Stimulated activated CD8-positive, alpha-beta memory T cell treated with anti-CD3 and anti-CD28 coated beads, Interleukin-4, amount 100 ng/mL, for 4 hours (primary cell): ENCODE measurements around the gene TMIE.
"Not testable (repeated sequence)": the region's sequence is repeated elsewhere in the genome, so short reads cannot be mapped to it uniquely, and the experiment has no call there.

Experiments
- DNase-seq, 2 donors: peaks; one replicate each; pipeline ENCODE4 v3.0.0-alpha.2; 2020; ENCODE audit warnings: low read depth in 2 of 2, low spot score in 1 of 2

Gene TMIE

DNA sequence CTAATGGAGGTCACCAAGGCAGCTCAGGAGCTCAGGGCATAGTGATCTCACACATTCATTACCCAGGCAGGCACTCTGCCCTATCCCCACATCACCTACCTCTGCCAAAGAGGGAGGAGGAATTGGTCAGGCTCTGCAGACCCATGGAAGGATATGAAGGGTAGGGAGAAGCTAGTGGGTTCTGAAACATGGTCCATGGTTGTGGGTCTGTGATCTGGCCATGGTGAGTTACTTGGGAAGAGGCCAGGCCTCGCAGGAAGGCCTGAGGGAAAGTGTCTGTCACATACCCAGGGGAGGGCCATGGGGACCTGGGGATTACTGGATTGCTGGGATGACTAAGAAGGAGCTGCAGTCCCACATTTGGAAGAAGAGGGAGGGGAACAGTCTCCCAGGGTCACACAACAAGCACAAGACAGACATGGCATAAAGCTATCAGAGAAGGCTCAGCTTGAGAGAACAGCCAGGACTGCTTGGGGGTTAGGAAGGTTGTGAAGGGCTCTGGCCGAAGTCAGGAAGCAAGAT is 17.9 kb downstream of the TMIE start:
- no peak for DNase-seq

DNA sequence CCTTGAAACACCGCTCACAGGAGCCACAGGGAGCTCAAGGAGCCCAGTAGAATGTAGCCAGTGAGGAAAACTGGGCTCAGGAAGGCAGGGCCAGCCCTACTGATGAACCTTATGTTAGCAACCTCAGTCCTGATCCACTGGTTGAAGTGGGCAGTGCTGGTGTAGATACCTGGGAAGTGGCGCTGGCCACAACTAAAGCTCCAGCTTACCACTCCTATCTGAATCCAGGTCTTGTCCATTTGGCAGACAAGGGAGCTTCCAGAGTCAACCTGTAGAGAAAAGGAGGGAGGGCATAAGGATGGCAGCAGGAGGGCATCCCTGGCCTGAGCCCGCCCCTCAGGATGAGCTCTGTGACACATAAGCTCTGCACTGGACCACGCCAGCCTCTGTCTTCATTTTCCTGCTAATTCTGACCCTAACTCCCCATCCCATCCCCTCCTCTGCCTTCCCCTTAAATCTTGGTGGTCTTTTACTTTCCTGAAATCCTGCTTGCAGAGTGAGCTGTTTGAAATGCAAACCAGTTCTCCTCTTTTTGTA is 18.6 kb downstream of the TMIE start:
- DNase-seq = no peak

DNA sequence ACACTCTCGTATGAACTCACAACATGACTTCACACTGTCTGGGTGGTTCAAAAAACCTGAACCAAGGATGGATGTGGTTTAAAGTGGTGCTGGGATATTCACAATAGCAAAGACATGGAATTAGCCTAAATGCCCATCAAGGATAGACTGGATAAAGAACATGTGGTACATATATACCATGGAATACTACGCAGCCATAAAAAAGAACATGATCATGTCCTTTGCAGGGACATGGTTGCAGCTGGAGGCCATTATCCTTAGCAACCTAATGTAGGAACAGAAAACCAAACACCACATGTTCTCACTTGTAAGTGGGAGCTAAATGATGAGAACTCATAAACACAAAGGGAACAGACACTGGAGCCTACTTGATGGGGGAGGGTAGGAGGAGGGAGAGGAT is 19.8 kb downstream of the TMIE start:
- no peak for DNase-seq

DNA sequence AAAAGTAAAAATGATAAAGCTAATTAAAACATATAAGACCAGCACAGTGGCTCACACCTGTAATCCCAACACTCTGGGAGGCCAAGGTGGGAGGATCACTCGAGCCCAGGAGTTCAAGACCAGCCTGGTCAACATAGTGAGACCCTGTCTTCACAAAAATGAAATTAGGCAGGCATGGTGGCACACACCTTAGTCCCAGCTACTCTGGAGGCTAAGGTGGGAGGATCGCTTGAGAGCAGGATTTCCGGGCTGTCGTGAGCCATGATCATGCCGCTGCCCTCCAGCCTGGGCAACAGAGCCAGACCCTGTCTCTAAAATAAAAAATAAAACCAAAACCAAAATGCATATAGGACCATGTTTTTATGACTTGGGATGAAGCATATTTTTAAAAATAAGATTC is 21.3 kb downstream of the TMIE start:
- no peak for DNase-seq

DNA sequence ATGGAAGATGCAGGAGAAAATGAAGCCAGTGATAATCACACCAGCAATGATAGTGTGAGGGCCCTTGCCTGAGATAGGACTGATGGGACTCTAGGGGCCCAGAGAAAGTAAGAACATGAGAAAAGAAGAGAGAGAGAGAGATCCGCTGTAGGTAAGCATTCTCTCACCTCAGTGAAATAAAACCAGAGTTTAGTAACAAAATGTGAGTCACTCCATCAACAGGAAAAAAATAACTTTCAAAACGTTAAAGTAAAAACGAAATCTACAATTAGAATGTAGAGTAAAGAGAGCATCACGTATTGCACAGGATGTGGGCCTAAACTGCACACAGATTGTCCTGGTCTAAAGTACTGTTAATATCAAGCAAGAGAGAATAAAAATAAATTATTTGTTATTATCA is 23.2 kb downstream of the TMIE start:
- DNase-seq = no peak

DNA sequence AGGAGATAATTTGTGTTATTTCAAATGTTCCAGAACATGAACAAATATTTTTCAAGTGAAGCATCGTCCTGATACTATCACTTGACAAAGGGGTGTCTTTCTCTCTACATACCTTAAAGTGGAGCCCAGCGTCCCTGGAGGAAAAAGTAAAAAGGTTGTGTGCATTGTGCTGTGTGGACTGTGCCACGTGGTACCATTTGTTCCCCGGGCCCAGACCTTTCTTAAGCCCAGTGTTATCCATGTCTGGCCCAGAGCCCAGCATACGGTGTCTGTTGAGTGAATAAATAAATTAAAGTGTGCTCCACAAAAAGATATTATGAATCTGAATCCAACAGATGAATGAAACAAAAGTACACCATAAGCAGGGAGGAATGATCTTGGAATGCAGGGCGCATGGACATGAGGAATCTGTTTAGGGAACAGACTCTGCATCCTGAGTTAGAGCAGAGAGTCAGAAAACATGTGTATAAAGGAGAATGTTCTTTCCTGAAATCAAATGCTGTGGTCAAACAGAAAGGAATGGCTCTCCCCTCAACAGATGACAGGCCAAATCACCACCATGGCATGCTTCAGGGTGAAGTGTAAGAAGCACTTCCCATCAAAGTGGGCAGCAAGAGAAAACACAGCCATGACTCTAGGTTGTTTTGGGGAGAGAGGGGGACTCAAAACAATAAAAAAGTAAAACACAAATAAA is 24.6 kb downstream of the TMIE start:
- DNase-seq = no peak

DNA sequence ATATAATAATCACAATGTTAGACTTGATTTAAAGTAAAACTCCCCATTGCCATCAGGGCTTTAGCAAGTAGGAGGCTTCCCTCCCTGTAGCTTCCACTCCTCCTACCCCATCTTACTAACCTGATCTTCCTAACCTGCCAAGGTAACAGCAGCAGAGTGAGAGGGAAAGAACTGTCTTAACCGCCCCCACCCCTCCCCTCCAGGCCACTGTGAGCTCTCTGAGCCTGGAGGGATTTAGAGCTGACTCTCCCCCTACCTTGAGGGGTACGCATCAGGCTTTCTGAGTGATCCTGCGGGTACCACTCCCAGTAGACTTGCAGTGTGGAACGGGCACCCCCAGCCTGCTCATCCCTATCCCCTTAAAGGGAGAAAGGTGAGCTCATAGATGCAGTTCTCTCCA is 27.8 kb downstream of the TMIE start:
- DNase-seq = no peak

DNA sequence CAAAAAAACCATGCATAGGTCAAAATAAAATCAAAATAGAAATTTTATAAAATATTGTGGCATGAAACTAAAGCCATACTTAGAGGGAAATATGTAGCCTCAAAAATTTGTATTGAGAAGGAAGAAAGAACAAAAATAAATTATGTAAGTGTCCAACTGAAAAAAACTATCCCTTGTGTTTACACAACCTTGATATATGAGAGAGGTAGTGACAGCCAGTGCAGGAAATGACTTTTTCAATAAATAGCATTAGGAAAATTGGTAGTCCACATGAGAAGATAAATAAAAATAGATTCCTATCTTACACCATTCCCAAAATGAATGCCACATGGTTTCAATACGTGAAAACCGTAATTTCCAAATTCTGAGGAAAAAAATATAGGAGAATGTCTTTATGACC is 29.6 kb downstream of the TMIE start:
- DNase-seq = no peak

DNA sequence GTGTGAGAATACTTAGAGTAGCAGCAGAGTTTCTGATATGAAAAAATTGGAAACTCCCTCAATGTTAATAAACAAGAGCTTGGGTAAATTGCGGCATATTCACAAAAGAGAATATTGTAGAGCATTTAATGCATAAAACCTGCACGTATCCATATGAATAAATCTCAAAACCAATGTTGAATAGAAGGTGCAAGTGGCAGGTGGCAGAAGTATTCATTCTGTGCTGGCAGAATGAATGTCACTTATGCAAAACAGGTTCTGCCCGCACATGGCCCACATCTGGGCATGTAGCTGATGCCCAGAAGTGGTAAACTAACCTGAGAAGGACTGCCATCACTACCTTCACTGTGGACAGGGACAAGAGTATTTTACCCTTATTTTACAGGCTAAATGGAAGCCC is 30.6 kb downstream of the TMIE start:
- no peak for DNase-seq

DNA sequence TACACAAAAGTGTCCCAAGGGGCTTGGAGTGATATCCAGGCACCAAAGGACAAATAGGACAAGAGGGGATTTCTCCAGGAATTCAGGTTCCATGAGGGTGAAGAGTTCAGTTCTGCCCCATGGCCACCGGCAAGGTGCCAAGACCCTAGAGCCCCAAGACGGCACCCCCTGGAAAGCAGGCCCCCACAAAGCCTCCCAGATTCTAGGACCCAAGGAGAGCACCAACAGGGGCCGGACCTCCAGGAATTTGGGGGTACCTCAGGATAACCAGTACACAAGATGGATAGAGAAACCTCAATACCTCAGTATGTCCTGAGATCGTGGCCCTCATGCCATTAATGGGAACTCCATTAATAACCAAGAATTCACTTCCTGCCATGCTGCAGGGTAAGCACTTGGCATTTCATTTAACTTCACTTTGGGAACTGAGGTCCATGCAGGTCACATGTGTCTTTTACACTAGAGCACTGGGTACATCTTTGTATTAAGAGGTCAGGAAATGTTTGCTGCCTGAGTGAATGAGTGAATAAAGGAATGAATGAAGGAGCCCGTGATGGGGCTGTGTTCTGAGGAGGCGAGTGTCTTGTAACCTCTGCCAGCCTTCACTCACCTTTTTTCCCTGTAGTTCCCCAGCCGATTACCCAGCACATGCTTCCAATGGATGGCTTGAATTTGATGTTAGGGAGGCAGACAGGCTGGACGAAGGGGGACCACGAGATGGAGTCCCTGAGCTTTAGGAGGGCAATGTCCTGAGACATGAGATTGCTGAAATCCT is 32.0 kb downstream of the TMIE start:
- no peak for DNase-seq

DNA sequence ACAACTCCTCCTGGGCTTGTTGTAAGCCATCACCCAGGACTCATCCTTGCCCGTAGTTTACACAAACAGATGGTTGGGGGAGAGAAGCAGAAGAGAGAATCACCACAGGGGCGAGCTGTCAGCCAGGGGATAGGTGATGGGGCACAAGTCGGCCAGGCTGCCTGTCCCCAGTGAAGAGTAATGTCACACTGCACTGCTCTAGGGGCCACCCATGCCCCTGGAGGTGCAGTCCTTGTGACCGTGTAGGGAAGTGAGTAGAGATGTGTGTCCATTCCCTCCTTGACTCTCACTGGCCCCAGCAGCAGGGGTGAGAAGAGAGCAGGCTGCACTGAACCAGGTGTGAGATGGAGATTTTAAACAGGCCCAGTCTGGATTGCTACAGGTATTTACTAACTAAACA is 33.6 kb downstream of the TMIE start:
- DNase-seq = no peak

DNA sequence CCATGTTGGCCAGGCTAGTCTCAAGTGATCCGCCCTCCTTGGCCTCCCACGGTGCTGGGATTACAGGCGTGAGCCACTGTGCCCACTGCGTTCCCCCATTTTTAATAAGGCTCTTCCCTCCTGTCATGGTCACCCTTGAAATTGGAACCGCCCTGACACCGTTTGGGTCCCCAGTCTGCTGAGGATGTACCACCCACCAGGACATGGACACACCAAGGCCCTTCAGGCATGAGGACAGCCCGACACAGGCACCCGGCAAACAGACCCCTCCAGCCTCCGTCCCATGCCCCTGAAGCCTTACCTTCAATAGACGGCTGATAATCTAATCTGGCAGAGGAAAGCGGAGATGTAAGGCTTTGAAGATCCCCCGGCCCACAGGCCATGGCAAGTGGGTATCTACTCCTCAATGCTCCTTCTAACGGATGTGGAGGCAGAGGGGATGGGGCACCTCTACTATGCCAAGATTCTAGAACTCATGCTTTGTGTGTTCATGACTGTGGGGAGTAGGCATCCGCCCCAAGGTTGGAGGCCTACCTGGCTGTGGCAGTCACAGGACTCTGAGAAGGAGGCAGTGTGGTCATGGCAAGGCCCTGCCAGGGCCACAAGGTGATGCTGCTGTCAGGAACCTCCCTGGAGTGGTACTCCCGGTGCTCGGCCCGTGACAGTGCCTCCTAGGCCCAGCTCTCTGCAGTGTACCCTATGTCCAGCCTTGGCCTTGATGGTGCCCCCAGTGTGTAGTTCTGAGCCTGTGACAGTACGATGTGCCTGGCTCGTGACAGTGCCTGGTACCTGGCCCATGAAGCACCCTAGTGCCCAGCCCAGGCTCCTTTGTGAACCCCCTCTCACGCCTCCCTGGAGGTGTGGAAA is 35.0 kb downstream of the TMIE start:
- no peak for DNase-seq

DNA sequence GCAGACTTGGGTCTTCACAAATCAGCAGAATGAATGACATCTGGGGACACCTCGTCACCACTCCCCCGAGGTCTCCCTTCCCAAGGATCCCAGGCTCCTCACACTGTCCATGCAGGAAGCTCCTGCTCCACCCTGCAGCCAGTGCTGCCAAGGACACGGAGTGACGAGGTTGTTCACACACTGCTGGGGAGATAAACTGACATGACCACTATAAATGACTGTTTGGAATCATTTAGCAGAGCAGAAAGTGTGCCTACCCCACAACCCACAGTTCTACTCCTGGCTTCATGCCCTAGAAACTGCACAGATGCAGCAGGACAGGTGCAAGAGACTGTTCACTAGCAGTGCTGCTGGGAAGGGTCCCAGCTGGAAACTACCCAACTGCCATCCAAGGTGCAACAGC is 36.1 kb downstream of the TMIE start:
- DNase-seq = no peak

DNA sequence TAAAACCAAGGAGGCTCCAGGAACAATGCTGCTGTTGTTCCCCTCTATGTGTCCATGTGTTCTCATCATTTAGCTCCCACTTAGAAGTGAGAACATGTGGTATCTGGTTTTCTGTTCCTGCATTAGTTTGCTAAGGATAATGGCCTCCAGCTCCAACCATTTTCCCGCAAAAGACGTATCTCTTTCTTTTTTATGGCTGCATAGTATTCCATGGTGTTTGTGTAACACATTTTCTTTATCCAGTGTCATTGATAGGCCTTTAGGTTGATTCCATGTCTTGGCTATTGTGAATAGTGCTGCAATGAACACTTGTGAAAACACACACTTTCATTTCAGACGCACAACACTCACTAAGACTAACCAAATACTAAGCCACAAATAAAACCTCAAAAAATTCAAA is 38.4 kb downstream of the TMIE start:
- not testable (repeated sequence) for DNase-seq

DNA sequence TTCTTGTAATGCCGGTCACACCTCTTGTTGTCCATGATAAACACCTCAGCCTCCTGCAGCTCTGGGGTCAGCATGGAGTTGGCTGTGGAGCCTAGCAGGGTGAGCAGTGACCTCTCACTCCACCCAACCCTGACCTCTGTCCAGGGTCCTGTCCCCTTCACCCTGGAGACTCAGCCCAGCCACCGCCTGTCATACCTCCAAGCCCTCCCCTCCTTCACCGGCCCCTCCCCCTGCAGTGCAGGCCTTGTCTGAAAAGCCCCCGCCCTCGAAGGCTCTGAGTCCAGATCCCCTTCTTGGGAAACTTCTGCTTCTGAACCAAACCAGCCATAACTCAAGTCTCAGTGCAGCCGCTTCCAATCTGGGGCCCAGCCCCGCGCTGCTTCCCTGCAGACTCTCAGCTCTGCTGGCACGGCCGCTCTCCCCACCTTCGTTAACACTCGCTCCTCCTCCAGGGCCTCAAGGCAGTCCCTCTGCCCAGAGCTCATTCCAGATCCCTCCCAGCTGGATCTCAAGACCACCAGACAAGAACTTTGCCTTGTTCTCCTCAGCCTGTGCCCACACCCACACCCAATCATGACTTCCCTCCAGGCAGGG is 41.9 kb downstream of the TMIE start:
- DNase-seq = no peak

DNA sequence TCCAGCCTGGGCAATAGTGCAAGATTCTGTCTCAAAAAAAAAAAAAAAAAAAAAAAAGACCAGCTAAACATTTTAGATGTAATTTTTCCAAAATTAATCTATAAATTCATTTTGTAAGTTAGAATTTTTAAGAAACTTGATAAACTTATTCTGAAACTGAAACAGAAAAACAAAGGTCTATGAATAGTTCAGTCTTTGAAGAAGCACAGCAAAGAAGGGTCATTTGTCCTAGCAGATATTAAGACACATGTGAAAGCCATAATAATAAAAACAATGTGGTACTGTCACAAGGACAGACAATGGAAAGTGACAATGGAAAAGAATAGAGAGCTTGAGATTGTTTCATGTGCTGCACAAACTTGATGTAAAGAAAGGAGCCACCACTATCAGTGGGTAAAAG is 45.5 kb downstream of the TMIE start:
- no peak for DNase-seq

DNA sequence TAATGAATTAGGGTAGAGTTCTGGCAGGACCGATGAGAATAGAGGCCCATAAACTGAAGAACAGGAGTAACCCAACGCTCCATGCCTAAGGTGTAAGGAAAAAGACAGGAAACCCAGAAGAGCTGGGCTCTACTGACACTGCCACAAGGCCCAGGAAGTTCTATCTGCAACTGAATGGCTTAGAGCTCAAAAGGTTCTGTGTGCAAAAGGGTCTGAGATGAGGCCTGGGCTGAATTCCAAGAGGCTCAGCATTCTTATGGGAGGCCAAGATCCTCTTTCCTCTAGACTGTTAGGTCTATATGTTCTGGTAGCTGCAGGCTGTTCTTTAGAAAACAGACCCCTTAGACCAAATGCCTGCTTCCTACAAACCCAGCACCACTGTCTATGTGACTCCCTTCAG is 47.0 kb downstream of the TMIE start:
- DNase-seq = no peak

DNA sequence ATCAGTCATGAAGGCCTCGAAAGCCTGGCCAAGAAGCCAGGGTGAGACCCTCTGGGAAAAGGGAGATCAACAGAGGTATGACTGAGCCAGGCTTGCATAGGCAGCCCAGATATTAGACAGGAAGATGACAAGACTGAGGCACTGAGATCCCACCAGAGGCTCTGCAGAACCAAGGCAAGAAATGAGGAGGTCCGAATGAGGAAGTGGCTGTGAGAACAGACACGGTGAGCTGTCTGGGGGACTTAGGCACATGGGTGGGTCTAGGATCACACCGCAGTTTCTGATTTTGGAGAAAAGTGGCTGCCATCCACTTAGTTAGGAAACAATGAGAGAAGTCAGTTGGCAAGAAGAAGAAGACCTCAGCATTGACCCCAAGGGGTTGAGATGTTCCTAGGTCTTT is 47.9 kb downstream of the TMIE start:
- DNase-seq = no peak

DNA sequence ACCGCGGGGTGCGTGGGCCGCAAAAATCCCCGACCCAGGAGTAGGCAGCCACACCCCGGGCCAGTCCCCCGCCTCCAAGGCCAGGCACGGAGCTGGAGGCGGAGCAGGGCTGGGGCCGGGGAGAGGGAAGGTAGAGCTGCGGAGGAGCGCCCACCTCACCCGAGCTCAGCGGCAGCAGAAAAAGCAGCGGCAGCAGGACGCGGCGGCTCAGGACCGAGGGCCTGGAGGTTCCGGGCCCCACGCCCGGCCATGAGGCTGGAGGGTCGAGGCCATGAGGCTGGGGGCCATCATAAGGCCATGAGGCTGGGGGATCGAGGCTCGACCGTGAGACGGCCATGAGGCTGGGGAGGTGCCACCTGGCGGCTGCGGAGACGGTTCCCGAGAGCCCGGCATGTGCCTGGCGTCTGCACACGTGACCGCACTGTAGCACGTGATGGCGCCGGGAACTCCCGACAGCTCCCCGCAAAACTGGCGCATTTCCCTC is 49.4 kb downstream of the TMIE start:
- no peak for DNase-seq

DNA sequence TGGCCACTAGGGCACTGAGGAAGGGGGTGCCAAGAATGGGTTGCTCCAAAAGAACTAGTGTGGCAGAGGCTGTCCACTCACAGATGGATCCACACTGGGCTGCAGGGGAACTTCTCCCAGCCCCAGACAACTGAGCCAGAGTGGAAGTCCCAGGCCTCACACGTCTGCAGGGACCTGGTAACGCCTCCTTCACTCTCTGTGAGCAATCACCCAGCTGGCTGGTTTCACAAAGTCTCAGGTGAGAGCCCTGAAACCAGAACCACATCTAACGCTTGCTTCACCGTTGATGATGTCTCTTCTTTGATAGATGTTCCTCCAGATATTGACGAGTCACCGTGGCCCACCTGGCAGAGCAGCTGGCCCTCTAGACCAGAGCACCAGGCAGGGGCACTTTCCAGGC is 51.9 kb downstream of the TMIE start:
- DNase-seq = not testable (repeated sequence)

DNA sequence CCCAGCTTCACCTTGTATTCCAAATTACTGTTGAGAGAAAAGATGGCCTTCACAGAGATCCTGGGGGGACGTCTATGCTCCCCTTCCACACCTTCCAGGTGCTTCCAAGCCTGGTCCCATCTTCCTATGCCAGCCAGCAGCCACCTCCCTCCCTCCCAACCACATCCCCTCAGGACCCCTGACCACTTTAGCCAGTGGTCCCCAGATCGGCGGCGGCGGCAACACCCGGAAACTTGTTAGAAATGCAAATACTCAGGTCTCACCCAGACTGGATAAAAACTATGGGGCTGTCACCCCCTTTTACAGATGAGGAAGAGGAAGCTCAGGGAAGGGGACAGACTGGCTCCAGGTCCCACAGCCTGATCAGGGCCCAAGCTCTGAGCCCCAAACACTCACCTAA is 54.5 kb downstream of the TMIE start:
- DNase-seq = no peak
